BLaER1 treated with 17β-estradiol and CSF1 and Interleukin-3, amounts not matched to agents 10 nM and 100 nM (cell line): ENCODE measurements around the gene LARP1.

ENCODE experiments used
- H3K27ac ChIP-seq, 11 experiments: shearing (Covaris generic); formaldehyde crosslinking; 2 replicates each; pipeline ENCODE4 v1.8.1; 2022
- H3K27me3 ChIP-seq, 11 experiments: shearing (Covaris generic); formaldehyde crosslinking; 2 replicates each; pipeline ENCODE4 v1.8.1; 2022
- H3K36me3 ChIP-seq, 11 experiments: shearing (Covaris generic); formaldehyde crosslinking; 2 replicates each; pipeline ENCODE4 v1.8.1; 2022
- H3K4me1 ChIP-seq, 10 experiments: shearing (Covaris generic); formaldehyde crosslinking; 2 replicates each; pipeline ENCODE4 v1.8.1; 2022
- H3K4me2 ChIP-seq, 11 experiments: shearing (Covaris generic); formaldehyde crosslinking; 2 replicates each; pipeline ENCODE4 v1.8.1; 2022
- H3K4me3 ChIP-seq, 10 experiments: shearing (Covaris generic); formaldehyde crosslinking; 2 replicates each; pipeline ENCODE4 v1.8.1; 2022
- H3K9ac ChIP-seq, 11 experiments: shearing (Covaris generic); formaldehyde crosslinking; 2 replicates each; pipeline ENCODE4 v1.8.1; 2022
- H3K9me3 ChIP-seq, 11 experiments: shearing (Covaris generic); formaldehyde crosslinking; replicated peaks in 1 of 11; 2 replicates each; pipeline ENCODE4 v1.8.1; 2022
- H4K20me1 ChIP-seq, 11 experiments: shearing (Covaris generic); formaldehyde crosslinking; 2 replicates each; pipeline ENCODE4 v1.8.1; 2022
- Cebpa-rat ChIP-seq, 11 experiments: shearing (Covaris generic); IDR thresholded peaks; 2 replicates each; pipeline ENCODE4 v1.8.1; 2022

The LARP1 gene

GRCh38 chr5:154837009-154837901 lies 82.1 kb downstream of the LARP1 start:
- H3K27me3 ChIP-seq, result no peaks in the 10 kb centered on the region
- H3K9me3 ChIP-seq, result no peaks in the 10 kb centered on the region
- no peak for TF ChIP-seq Cebpa-rat (IDR thresholded peaks at IDR 0.05)
- H3K4me2 ChIP-seq, result no peak overlapping the region
- no peak overlapping the region for H3K9ac ChIP-seq
- H4K20me1 ChIP-seq, result no peaks in the 10 kb centered on the region; a peak in 1 of 22 replicates
- peaks cover 0 to 7% (median 0%) of the 10 kb centered on the region in 11 experiments; a peak in 1 of 22 replicates for H3K36me3 ChIP-seq
- H3K4me3 ChIP-seq, result no peak overlapping the region
- peaks cover 7 to 27% (median 21%) of the 10 kb centered on the region in 10 experiments; a peak in 18 of 20 replicates for H3K4me1 ChIP-seq
- no peak overlapping the region for H3K27ac ChIP-seq

- H3K27ac ChIP-seq, result no peak overlapping the region
- peaks cover 0 to 14% (median 6%) of the 10 kb centered on the region in 10 experiments; a peak in 8 of 20 replicates for H3K4me1 ChIP-seq
- peak overlapping the region in 1 of 11 experiments; percentile 56; a peak in 2 of 22 replicates for H3K4me2 ChIP-seq
- H3K36me3 ChIP-seq, result no peaks in the 10 kb centered on the region
- no peaks in the 10 kb centered on the region for H4K20me1 ChIP-seq
- no peaks in the 10 kb centered on the region for H3K9me3 ChIP-seq
- TF ChIP-seq Cebpa-rat (IDR thresholded peaks at IDR 0.05), result no peak
- no peak overlapping the region for H3K4me3 ChIP-seq
- no peaks in the 10 kb centered on the region for H3K27me3 ChIP-seq
- peak overlapping the region in 1 of 11 experiments; percentile 4; a peak in 1 of 22 replicates for H3K9ac ChIP-seq
Measured at GRCh38 chr5:154840435-154841272, 85.5 kb downstream of the LARP1 start.

- no peaks in the 10 kb centered on the region for H3K36me3 ChIP-seq
- no peaks in the 10 kb centered on the region for H4K20me1 ChIP-seq
- peak overlapping the region in 1 of 11 experiments; percentile 56; a peak in 1 of 22 replicates for H3K4me2 ChIP-seq
- H3K4me1 ChIP-seq, result peaks cover 0 to 14% (median 1%) of the 10 kb centered on the region in 10 experiments; a peak in 6 of 20 replicates
- no peak overlapping the region for H3K4me3 ChIP-seq
- no peak overlapping the region for H3K27ac ChIP-seq
- TF ChIP-seq Cebpa-rat (IDR thresholded peaks at IDR 0.05), result no peak
- 0 out of 22 replicates have a peak overlapping the region, but pooled peaks of 1 of the 11 experiments have one; percentile 13 for H3K9ac ChIP-seq
- no peaks in the 10 kb centered on the region for H3K27me3 ChIP-seq
- H3K9me3 ChIP-seq, result no peaks in the 10 kb centered on the region
Measured at GRCh38 chr5:154841273-154841661, 86.1 kb downstream of the LARP1 start.

GRCh38 chr5:154842689-154843530 lies 87.7 kb downstream of the LARP1 start:
- H3K36me3 ChIP-seq, result no peaks in the 10 kb centered on the region
- no peak overlapping the region for H3K4me2 ChIP-seq
- no peak overlapping the region for H3K27ac ChIP-seq
- H3K4me1 ChIP-seq, result peaks cover 0 to 14% (median 0%) of the 10 kb centered on the region in 10 experiments; a peak in 3 of 20 replicates
- H3K27me3 ChIP-seq, result no peaks in the 10 kb centered on the region
- no peaks in the 10 kb centered on the region for H3K9me3 ChIP-seq
- no peak for TF ChIP-seq Cebpa-rat (IDR thresholded peaks at IDR 0.05)
- no peak overlapping the region for H3K9ac ChIP-seq
- no peaks in the 10 kb centered on the region for H4K20me1 ChIP-seq
- no peak overlapping the region for H3K4me3 ChIP-seq

GRCh38 chr5:154844809-154845208 lies 89.6 kb downstream of the LARP1 start:
- H3K4me3 ChIP-seq, result no peak overlapping the region
- H3K9ac ChIP-seq, result no peak overlapping the region

GRCh38 chr5:154849264-154849785 lies 94.1 kb downstream of the LARP1 start:
- no peak overlapping the region for H3K9ac ChIP-seq
- no peak overlapping the region for H3K27ac ChIP-seq
- TF ChIP-seq Cebpa-rat (IDR thresholded peaks at IDR 0.05), result no peak
- no peaks in the 10 kb centered on the region for H3K36me3 ChIP-seq
- H3K9me3 ChIP-seq, result no peaks in the 10 kb centered on the region
- H3K27me3 ChIP-seq, result no peaks in the 10 kb centered on the region
- H3K4me2 ChIP-seq, result peak overlapping the region; percentile 50 to 88 (median 74); a peak in 21 of 22 replicates
- H3K4me3 ChIP-seq, result 0 out of 20 replicates have a peak overlapping the region, but pooled peaks of 1 of the 10 experiments have one; percentile 37
- peaks cover 25 to 33% (median 30%) of the 10 kb centered on the region in 10 experiments for H3K4me1 ChIP-seq
- no peaks in the 10 kb centered on the region for H4K20me1 ChIP-seq

More at GRCh38 chr5:154844809-154845208, 89.6 kb downstream of the LARP1 start:
- peaks cover 10 to 23% (median 13%) of the 10 kb centered on the region in 10 experiments for H3K4me1 ChIP-seq
- no peaks in the 10 kb centered on the region for H3K27me3 ChIP-seq
- no peaks in the 10 kb centered on the region for H3K9me3 ChIP-seq
- H3K27ac ChIP-seq, result no peak overlapping the region
- H3K36me3 ChIP-seq, result no peaks in the 10 kb centered on the region
- no peak for TF ChIP-seq Cebpa-rat (IDR thresholded peaks at IDR 0.05)
- no peaks in the 10 kb centered on the region for H4K20me1 ChIP-seq
- H3K4me2 ChIP-seq, result no peak overlapping the region

- H3K9ac ChIP-seq, result peak overlapping the region in 2 of 11 experiments; percentile 3 to 57; a peak in 2 of 22 replicates
- H3K9me3 ChIP-seq, result no peaks in the 10 kb centered on the region
- peak overlapping the region in 3 of 10 experiments; percentile 31 to 37 (median 35); a peak in 5 of 20 replicates for H3K4me3 ChIP-seq
- no peaks in the 10 kb centered on the region for H4K20me1 ChIP-seq
- H3K27ac ChIP-seq, result peak overlapping the region in 5 of 11 experiments; percentile 2 to 41 (median 24); a peak in 3 of 22 replicates
- no peak for TF ChIP-seq Cebpa-rat (IDR thresholded peaks at IDR 0.05)
- peaks cover 25 to 33% (median 30%) of the 10 kb centered on the region in 10 experiments for H3K4me1 ChIP-seq
- no peaks in the 10 kb centered on the region for H3K36me3 ChIP-seq
- H3K27me3 ChIP-seq, result no peaks in the 10 kb centered on the region
- peak overlapping the region; percentile 50 to 88 (median 74) for H3K4me2 ChIP-seq
Measured at GRCh38 chr5:154849791-154850201, 94.6 kb downstream of the LARP1 start.
